ENCODE measurements around the gene IST1. TPM values are rescaled to one million over a fixed set of nuclear protein-coding genes. Genes with fewer than 3 reads are reported as not detected.
A peak's percentile ranks its signal among the peaks of the same experiment; 100 is the strongest.

The IST1 gene
- total and polyA plus RNA-seq, 2 experiments from 2014 or later = 102 to 175 TPM

DNA sequence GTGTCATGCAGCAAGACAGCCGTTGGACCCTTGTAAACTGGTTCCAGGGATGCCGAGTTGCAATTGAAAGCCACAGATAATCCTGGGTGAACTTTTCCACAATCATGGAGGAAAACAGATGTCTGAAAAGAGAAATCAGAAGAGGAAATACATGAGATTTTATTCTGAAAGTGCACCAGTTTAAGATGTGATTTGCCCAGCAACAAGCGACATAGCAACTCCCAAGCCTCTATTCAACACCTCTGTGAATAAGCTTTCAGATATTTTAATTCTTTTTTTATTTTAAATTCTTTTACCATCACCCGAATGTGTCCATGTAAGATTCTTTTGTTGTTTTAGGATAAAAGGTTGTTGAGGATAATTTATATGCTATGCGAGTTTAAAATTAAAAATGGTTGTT is 58.8 kb downstream of the IST1 start:
- H3K9ac ChIP-seq = no peak overlapping the region
- no peaks in the 10 kb centered on the region for H3K4me1 ChIP-seq (ENCODE audit: insufficient read depth)
- in situ Hi-C loops (cut with MboI) = no loop called here
- H3F3A ChIP-seq (ENCODE audit: insufficient read depth) = no peaks in the 10 kb centered on the region
- no peak for DNase-seq
- H3K27ac ChIP-seq = no peak overlapping the region
- no peaks in the 10 kb centered on the region for H3K79me2 ChIP-seq (ENCODE audit: insufficient read depth)
- H2AFZ ChIP-seq = no peak overlapping the region
- TF ChIP-seq EZH2 (IDR thresholded peaks at IDR 0.05; ENCODE audit: insufficient read depth, poor library complexity, severe bottlenecking) (no peak), EZH2phosphoT487 (IDR thresholded peaks at IDR 0.05; ENCODE audit: insufficient read depth, low read depth) (no peak)
- no peaks in the 10 kb centered on the region for H4K20me1 ChIP-seq (ENCODE audit: insufficient read depth)
- no peak overlapping the region for H3K4me3 ChIP-seq
- no peaks in the 10 kb centered on the region for H3K9me2 ChIP-seq (ENCODE audit: insufficient read depth)
- H3K36me3 ChIP-seq (ENCODE audit: low read depth) = no peaks in the 10 kb centered on the region
- no peak overlapping the region for H3K4me2 ChIP-seq (ENCODE audit: unreplicated experiment)
- H3K27me3 ChIP-seq (replicated peaks; ENCODE audit: insufficient read depth) = no peaks in the 10 kb centered on the region
- WGBS, 2 experiments (ENCODE audit: low coverage in 1 of 2, low lambda C conversion rate in 2 of 2, missing lambda C conversion rate in 2 of 2) = 73 to 74% methylated on average over 5 of the region's 5 CpGs
- no peaks in the 10 kb centered on the region for H3K9me3 ChIP-seq (ENCODE audit: low read depth)

DNA sequence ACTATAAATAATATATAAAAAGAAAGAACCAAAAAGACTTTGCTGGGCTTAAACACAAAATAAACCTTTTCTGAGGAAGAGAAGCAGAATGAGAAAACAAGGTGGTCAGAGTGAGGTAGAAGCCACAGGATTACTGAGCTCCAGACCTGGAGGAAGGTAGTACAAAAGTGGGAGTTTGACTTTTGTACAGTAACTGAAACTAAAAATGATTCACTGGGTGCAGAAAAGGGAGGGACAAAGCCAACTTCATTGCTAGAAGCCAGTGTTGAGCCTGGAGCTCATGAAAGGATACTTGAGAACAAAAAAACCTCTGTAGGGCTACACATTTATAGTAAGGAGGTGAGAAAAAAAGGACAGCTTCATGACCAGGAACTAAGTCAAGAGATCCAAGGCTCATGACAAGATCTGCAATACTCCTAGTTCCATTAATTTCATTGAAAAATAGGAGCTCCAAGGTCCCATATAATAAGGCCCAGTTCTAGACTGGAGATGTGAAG is 59.4 kb downstream of the IST1 start:
- Histone ChIP-seq H3K4me1 (ENCODE audit: insufficient read depth) (no peaks in the 10 kb centered on the region), H2AFZ (no peak overlapping the region), H3F3A (ENCODE audit: insufficient read depth) (no peaks in the 10 kb centered on the region), H3K4me3 (no peak overlapping the region), H3K79me2 (ENCODE audit: insufficient read depth) (no peaks in the 10 kb centered on the region), H3K4me2 (ENCODE audit: unreplicated experiment) (no peak overlapping the region), H3K9me3 (ENCODE audit: low read depth) (no peaks in the 10 kb centered on the region), H4K20me1 (ENCODE audit: insufficient read depth) (no peaks in the 10 kb centered on the region), H3K36me3 (ENCODE audit: low read depth) (no peaks in the 10 kb centered on the region), H3K27ac (no peak overlapping the region), H3K27me3 (replicated peaks; ENCODE audit: insufficient read depth) (no peaks in the 10 kb centered on the region), H3K9me2 (ENCODE audit: insufficient read depth) (no peaks in the 10 kb centered on the region), H3K9ac (no peak overlapping the region)
- in situ Hi-C loops (cut with MboI) = no loop called here
- TF ChIP-seq EZH2 (IDR thresholded peaks at IDR 0.05; ENCODE audit: insufficient read depth, poor library complexity, severe bottlenecking) (no peak), EZH2phosphoT487 (IDR thresholded peaks at IDR 0.05; ENCODE audit: insufficient read depth, low read depth) (no peak)
- DNase-seq = no peak

DNA sequence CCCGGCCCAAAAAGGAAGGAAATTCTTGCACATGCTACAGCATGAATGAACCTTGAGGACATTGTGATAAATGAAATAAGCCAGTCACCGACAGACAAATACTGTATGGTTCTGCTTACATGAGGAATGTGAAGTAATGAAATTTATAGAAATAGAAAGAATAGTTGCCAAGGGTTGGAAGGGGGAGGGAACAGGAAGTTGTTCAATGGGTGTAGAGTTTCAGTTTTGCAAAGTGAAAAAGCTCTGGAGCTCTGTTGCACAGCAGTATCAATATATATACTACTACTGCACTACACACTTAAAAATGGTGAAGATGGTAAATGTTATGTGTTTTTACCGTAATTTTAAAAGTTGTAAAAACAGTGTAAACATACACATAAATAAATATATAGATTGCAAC is 61.2 kb downstream of the IST1 start:
- DNase-seq = no peak
- Histone ChIP-seq H3K4me3 (no peak overlapping the region), H3K36me3 (ENCODE audit: low read depth) (no peaks in the 10 kb centered on the region), H3K27ac (no peak overlapping the region), H3K79me2 (ENCODE audit: insufficient read depth) (no peaks in the 10 kb centered on the region), H4K20me1 (ENCODE audit: insufficient read depth) (no peaks in the 10 kb centered on the region), H3K27me3 (replicated peaks; ENCODE audit: insufficient read depth) (no peaks in the 10 kb centered on the region), H3F3A (ENCODE audit: insufficient read depth) (no peaks in the 10 kb centered on the region), H3K4me1 (ENCODE audit: insufficient read depth) (no peaks in the 10 kb centered on the region), H2AFZ (no peak overlapping the region), H3K9ac (no peak overlapping the region), H3K9me2 (ENCODE audit: insufficient read depth) (no peaks in the 10 kb centered on the region), H3K9me3 (ENCODE audit: low read depth) (no peaks in the 10 kb centered on the region), H3K4me2 (ENCODE audit: unreplicated experiment) (no peak overlapping the region)
- WGBS, 2 experiments (ENCODE audit: low coverage in 1 of 2, low lambda C conversion rate in 2 of 2, missing lambda C conversion rate in 2 of 2) = 28 to 32% methylated on average over 3 of the region's 3 CpGs
- TF ChIP-seq EZH2phosphoT487 (IDR thresholded peaks at IDR 0.05; ENCODE audit: insufficient read depth, low read depth) = no peak
- TF ChIP-seq EZH2 (IDR thresholded peaks at IDR 0.05; ENCODE audit: insufficient read depth, poor library complexity, severe bottlenecking) = no peak
- in situ Hi-C loops (cut with MboI) = no loop called here

DNA sequence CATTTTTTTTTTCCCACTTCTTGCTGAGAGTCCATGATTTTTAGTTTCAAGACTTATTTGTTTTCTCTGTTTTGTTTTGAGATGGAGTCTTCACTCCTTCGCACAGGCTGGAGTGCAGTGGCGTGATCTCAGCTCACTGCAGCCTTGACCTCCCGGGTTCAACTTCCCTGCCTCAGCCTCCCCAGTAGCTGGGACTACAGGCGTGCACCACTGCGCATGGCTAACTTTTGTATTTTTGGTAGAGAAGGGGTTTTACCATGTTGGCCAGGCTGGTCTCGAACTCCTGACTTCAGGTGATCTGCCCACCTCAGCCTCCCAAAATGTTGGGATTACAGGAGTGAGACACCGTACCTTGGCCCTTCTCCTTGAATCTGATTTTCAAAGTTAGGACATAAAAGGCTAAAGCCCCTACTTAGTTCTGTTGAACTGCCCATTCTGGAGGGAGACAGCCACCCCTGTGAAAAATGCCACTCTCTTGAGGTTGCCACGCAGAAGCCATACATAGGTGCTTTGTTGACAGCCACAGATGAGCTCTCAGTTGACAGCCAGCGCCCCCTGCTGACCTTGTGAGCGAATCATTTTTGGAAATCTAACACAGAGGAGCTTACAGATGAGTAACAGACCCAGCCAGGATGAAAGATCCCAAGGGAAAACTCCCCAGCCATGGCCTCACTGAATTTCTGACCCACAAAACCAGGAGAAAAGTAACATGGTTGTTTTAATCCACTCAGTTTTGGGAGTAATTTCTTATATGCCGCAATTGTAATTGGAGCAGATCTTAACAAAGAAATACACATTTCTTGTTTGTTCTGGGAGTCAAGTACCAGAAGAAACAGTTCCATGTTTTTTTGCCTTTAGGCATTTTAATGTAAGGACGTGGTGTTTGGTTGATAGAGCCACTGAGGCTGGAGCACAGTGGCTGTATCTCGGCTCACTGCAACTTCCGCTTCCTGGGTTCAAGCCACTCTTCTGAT is 66.0 kb downstream of the IST1 start:
- no peak overlapping the region for H3K4me3 ChIP-seq
- H3K9ac ChIP-seq = no peak overlapping the region
- peak; percentile 94 for DNase-seq
- no peak overlapping the region for H3K4me2 ChIP-seq (ENCODE audit: unreplicated experiment)
- H3F3A ChIP-seq (ENCODE audit: insufficient read depth) = no peaks in the 10 kb centered on the region
- no peaks in the 10 kb centered on the region for H3K9me3 ChIP-seq (ENCODE audit: low read depth)
- no peaks in the 10 kb centered on the region for H3K79me2 ChIP-seq (ENCODE audit: insufficient read depth)
- H3K4me1 ChIP-seq (ENCODE audit: insufficient read depth) = peaks cover 5% of the 10 kb centered on the region; the same call in 1 of the 2 replicates
- 53 to 54% methylated on average over 14 of the region's 14 CpGs for WGBS, 2 experiments (ENCODE audit: low coverage in 1 of 2, low lambda C conversion rate in 2 of 2, missing lambda C conversion rate in 2 of 2)
- no peaks in the 10 kb centered on the region for H3K27me3 ChIP-seq (replicated peaks; ENCODE audit: insufficient read depth)
- no peaks in the 10 kb centered on the region for H3K9me2 ChIP-seq (ENCODE audit: insufficient read depth)
- H3K36me3 ChIP-seq (ENCODE audit: low read depth) = no peaks in the 10 kb centered on the region
- in situ Hi-C loops (cut with MboI) = no loop called here
- H2AFZ ChIP-seq = peak overlapping the region; percentile 50
- H3K27ac ChIP-seq = no peak overlapping the region
- no peaks in the 10 kb centered on the region for H4K20me1 ChIP-seq (ENCODE audit: insufficient read depth)
- TF ChIP-seq EZH2 (IDR thresholded peaks at IDR 0.05; ENCODE audit: insufficient read depth, poor library complexity, severe bottlenecking) = no peak
- TF ChIP-seq EZH2phosphoT487 (IDR thresholded peaks at IDR 0.05; ENCODE audit: insufficient read depth, low read depth) = no peak
